ENCODE data around the gene KIT. TPM values are rescaled to one million over a fixed set of nuclear protein-coding genes. Genes with fewer than 3 reads are reported as not detected.

Gene KIT
- total and polyA plus RNA-seq, 2 experiments from 2014 or later, result 1.1 to 6.7 TPM

GRCh38 chr4:54781756-54782155 is 124.0 kb downstream of the KIT start:
- Histone ChIP-seq H3K9ac (no peak overlapping the region), H3K27me3 (replicated peaks; ENCODE audit: insufficient read depth) (0 out of 2 replicates have a peak, but pooled peaks cover under 1% of the 10 kb centered on the region), H2AFZ (peak overlapping the region; percentile 7; the same call in 1 of the 2 replicates), H4K20me1 (ENCODE audit: insufficient read depth) (no peaks in the 10 kb centered on the region), H3K27ac (no peak overlapping the region), H3K79me2 (ENCODE audit: insufficient read depth) (no peaks in the 10 kb centered on the region), H3K4me2 (ENCODE audit: unreplicated experiment) (no peak overlapping the region), H3F3A (ENCODE audit: insufficient read depth) (peaks cover 19% of the 10 kb centered on the region), H3K9me3 (ENCODE audit: low read depth) (no peaks in the 10 kb centered on the region), H3K4me3 (no peak overlapping the region), H3K4me1 (ENCODE audit: insufficient read depth) (peaks cover 28% of the 10 kb centered on the region), H3K36me3 (ENCODE audit: low read depth) (no peaks in the 10 kb centered on the region), H3K9me2 (ENCODE audit: insufficient read depth) (no peaks in the 10 kb centered on the region)
- no peak for TF ChIP-seq EZH2phosphoT487 (IDR thresholded peaks at IDR 0.05; ENCODE audit: insufficient read depth, low read depth)
- 14 to 17% methylated on average over 4 of the region's 4 CpGs for WGBS, 2 experiments (ENCODE audit: low coverage in 1 of 2, low lambda C conversion rate in 2 of 2, missing lambda C conversion rate in 2 of 2)
- in situ Hi-C loops (cut with MboI), result no loop called here
- DNase-seq, result peak; percentile 30

GRCh38 chr4:54783402-54784110 is 125.8 kb downstream of the KIT start:
- no peaks in the 10 kb centered on the region for H3K27me3 ChIP-seq (replicated peaks; ENCODE audit: insufficient read depth)
- H3K9me2 ChIP-seq (ENCODE audit: insufficient read depth), result no peaks in the 10 kb centered on the region
- 72 to 77% methylated on average over 7 of the region's 7 CpGs for WGBS, 2 experiments (ENCODE audit: low coverage in 1 of 2, low lambda C conversion rate in 2 of 2, missing lambda C conversion rate in 2 of 2)
- peak overlapping the region; percentile 76 for H3K4me2 ChIP-seq (ENCODE audit: unreplicated experiment)
- H3F3A ChIP-seq (ENCODE audit: insufficient read depth), result peaks cover 19% of the 10 kb centered on the region
- H3K27ac ChIP-seq, result peak overlapping the region; percentile 78
- no peaks in the 10 kb centered on the region for H3K9me3 ChIP-seq (ENCODE audit: low read depth)
- no peaks in the 10 kb centered on the region for H4K20me1 ChIP-seq (ENCODE audit: insufficient read depth)
- DNase-seq, result peak; percentile 27
- H2AFZ ChIP-seq, result peak overlapping the region; percentile 74
- TF ChIP-seq EZH2 (IDR thresholded peaks at IDR 0.05; ENCODE audit: insufficient read depth, poor library complexity, severe bottlenecking) (no peak), EZH2phosphoT487 (IDR thresholded peaks at IDR 0.05; ENCODE audit: insufficient read depth, low read depth) (no peak)
- no peaks in the 10 kb centered on the region for H3K36me3 ChIP-seq (ENCODE audit: low read depth)
- H3K9ac ChIP-seq, result peak overlapping the region; percentile 47
- peak overlapping the region; percentile 48 for H3K4me3 ChIP-seq
- H3K79me2 ChIP-seq (ENCODE audit: insufficient read depth), result no peaks in the 10 kb centered on the region
- in situ Hi-C loops (cut with MboI), result no loop called here
- H3K4me1 ChIP-seq (ENCODE audit: insufficient read depth), result peaks cover 28% of the 10 kb centered on the region

DNA sequence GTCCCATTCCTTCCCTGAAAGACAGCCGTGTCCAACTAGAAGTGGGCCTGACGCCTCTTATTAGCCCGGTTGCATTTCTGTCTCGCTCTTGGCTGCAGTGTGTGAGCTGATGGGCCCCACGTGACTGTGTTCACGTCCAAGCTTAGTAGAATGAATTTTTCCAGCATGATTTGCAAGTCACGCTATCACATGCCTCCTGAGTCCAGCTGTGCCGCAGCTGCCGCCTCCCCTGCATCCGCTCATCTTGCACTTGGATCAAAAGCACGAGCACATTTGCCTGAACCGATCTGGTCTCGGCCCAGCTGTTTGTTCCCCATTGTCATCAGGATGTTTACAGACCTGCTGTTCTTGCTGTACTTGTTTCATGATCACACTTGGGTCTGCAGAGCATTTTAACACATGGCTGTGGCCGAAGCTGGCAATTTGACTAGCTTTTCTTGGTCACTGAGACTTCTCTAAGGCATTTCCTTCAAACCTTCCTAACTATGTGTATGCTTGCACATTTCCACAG is 126.5 kb downstream of the KIT start:
- peak overlapping the region; percentile 47 for H3K9ac ChIP-seq
- DNase-seq, result peak; percentile 96
- no peaks in the 10 kb centered on the region for H3K27me3 ChIP-seq (replicated peaks; ENCODE audit: insufficient read depth)
- in situ Hi-C loops (cut with MboI), result no loop called here
- H3K9me3 ChIP-seq (ENCODE audit: low read depth), result no peaks in the 10 kb centered on the region
- H2AFZ ChIP-seq, result peak overlapping the region; percentile 74
- H3F3A ChIP-seq (ENCODE audit: insufficient read depth), result peaks cover 19% of the 10 kb centered on the region
- H3K27ac ChIP-seq, result peak overlapping the region; percentile 78
- H4K20me1 ChIP-seq (ENCODE audit: insufficient read depth), result no peaks in the 10 kb centered on the region
- H3K4me1 ChIP-seq (ENCODE audit: insufficient read depth), result peaks cover 28% of the 10 kb centered on the region
- WGBS, 2 experiments (ENCODE audit: low coverage in 1 of 2, low lambda C conversion rate in 2 of 2, missing lambda C conversion rate in 2 of 2), result 2 to 5% methylated on average over 14 of the region's 14 CpGs
- H3K79me2 ChIP-seq (ENCODE audit: insufficient read depth), result no peaks in the 10 kb centered on the region
- no peaks in the 10 kb centered on the region for H3K9me2 ChIP-seq (ENCODE audit: insufficient read depth)
- TF ChIP-seq EZH2 (IDR thresholded peaks at IDR 0.05; ENCODE audit: insufficient read depth, poor library complexity, severe bottlenecking) (no peak), EZH2phosphoT487 (IDR thresholded peaks at IDR 0.05; ENCODE audit: insufficient read depth, low read depth) (no peak)
- peak overlapping the region; percentile 48 for H3K4me3 ChIP-seq
- no peaks in the 10 kb centered on the region for H3K36me3 ChIP-seq (ENCODE audit: low read depth)
- H3K4me2 ChIP-seq (ENCODE audit: unreplicated experiment), result peak overlapping the region; percentile 76
